Vagina (tissue), 2 donors: ENCODE measurements around the gene ZBTB7C. TPM values are rescaled to one million over a fixed set of nuclear protein-coding genes. Genes with fewer than 3 reads are reported as not detected.

ENCODE experiments used
- DNase-seq, 2 donors: peaks; one replicate each; pipeline ENCODE4 v3.0.0-alpha.2; 2017; ENCODE audit errors: extremely low spot score in 2 of 2
- H3K27ac ChIP-seq: fragments of 200-600 bp; sonication (generic); one replicate; pipeline ENCODE4 v1.5.1; 2019
- H3K27me3 ChIP-seq: fragments of 200-600 bp; sonication (generic); one replicate; pipeline ENCODE4 v1.5.1; 2019
- H3K36me3 ChIP-seq, 2 donors: fragments of 200-600 bp; sonication (generic); one replicate each; pipeline ENCODE4 v1.5.1; 2017 to 2019
- H3K4me1 ChIP-seq: fragments of 200-600 bp; sonication (generic); one replicate; pipeline ENCODE4 v1.5.1; 2019
- H3K4me3 ChIP-seq, 2 donors: fragments of 200-600 bp; sonication (generic); 1 replicate in 1 of 2; 2 replicates in 1 of 2; pipeline ENCODE4 v1.5.1; 2016 to 2019
- H3K9me3 ChIP-seq: fragments of 200-600 bp; sonication (generic); one replicate; pipeline ENCODE4 v1.5.1; 2019
- CTCF ChIP-seq, 3 experiments: fragments of 450-650 bp in 2 of 3; fragments of 200-600 bp in 1 of 3; sonication (generic) in 1 of 3; IDR thresholded peaks; one replicate each; pipeline ENCODE4 v1.5.1; 2017 to 2019; ENCODE audit warnings: antibody characterized with exemption in 3 of 3, mild to moderate bottlenecking in 2 of 3, moderate library complexity in 2 of 3
- POLR2A ChIP-seq, 2 donors: fragments of 450-650 bp; IDR thresholded peaks; one replicate each; pipeline ENCODE4 v1.6.1; 2017; ENCODE audit warnings: antibody characterized with exemption in 2 of 2, mild to moderate bottlenecking in 2 of 2, moderate library complexity in 2 of 2
- POLR2AphosphoS5 ChIP-seq, 2 donors: sonication (generic); formaldehyde crosslinking; IDR thresholded peaks; one replicate each; pipeline ENCODE4 v1.9.0; 2017; ENCODE audit warnings: antibody characterized with exemption in 2 of 2, mild to moderate bottlenecking in 2 of 2, low read depth in 1 of 2; ENCODE audit not compliant: insufficient read depth in 1 of 2
- intact Hi-C: fragments of 100-400 bp; cut with DNase I; formaldehyde crosslinking; loops from one replicate; pipeline ENCODE4 v1.15.1; 2023
- total RNA-seq: library from RNA; depleted of rRNA; stranded (reverse); fragments of >200 nt; gene quantifications from one replicate; pipeline ENCODE4 v1.2.3, GENCODE V29; 2016

ZBTB7C gene
- total RNA-seq, 1 donor from 2014 or later, result 40.5 TPM

- H3K4me3 ChIP-seq, result no peak overlapping the region
- H3K4me1 ChIP-seq, result peaks cover 12% of the 10 kb centered on the region
- no peaks in the 10 kb centered on the region for H3K9me3 ChIP-seq
- H3K27me3 ChIP-seq, result no peaks in the 10 kb centered on the region
- H3K27ac ChIP-seq, result no peak overlapping the region
- no peaks in the 10 kb centered on the region for H3K36me3 ChIP-seq
- intact Hi-C loops, result no loop called here
- peak in 1 of 2 donors; percentile 44 for DNase-seq
- TF ChIP-seq POLR2A (IDR thresholded peaks at IDR 0.05), result no peak
- no peak for TF ChIP-seq POLR2AphosphoS5 (IDR thresholded peaks at IDR 0.05; ENCODE audit: insufficient read depth in 1 of 2, low read depth in 1 of 2)
- no peak for TF ChIP-seq CTCF (IDR thresholded peaks at IDR 0.05)
Measured at GRCh38 chr18:48374423-48375149, 34.6 kb downstream of the ZBTB7C start.

- TF ChIP-seq POLR2A (IDR thresholded peaks at IDR 0.05) (no peak), CTCF (IDR thresholded peaks at IDR 0.05) (no peak), POLR2AphosphoS5 (IDR thresholded peaks at IDR 0.05; ENCODE audit: insufficient read depth in 1 of 2, low read depth in 1 of 2) (no peak)
- Histone ChIP-seq H3K9me3 (no peaks in the 10 kb centered on the region), H3K4me1 (peaks cover 12% of the 10 kb centered on the region), H3K4me3 (no peak overlapping the region), H3K36me3 (no peaks in the 10 kb centered on the region), H3K27ac (no peak overlapping the region), H3K27me3 (no peaks in the 10 kb centered on the region)
- peak in 1 of 2 donors; percentile 32 for DNase-seq
- intact Hi-C loops, result no loop called here
Measured at GRCh38 chr18:48371854-48372602, 37.2 kb downstream of the ZBTB7C start.

DNA sequence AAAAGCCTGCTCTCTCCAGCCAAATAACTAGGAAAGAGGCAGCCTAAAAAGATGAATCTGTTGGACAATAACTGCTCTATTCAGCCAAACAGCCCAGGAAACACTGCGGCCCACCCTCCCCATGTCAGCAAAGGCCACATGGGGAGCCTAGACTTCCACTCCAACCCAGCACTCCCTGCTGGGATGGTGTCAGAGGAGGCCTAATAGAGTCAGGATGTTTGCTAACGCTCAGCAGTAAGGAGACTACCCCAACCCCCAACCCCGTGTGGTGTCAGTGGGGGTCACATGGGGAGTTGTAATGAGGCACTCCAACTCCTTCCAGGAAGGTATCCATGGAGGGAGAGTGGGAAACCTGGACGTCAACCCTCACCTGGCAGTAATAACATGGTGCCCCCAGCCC, 41.6 kb downstream of the ZBTB7C start:
- Histone ChIP-seq H3K27me3 (no peaks in the 10 kb centered on the region), H3K36me3 (no peaks in the 10 kb centered on the region), H3K9me3 (no peaks in the 10 kb centered on the region), H3K27ac (no peak overlapping the region), H3K4me1 (no peaks in the 10 kb centered on the region), H3K4me3 (no peak overlapping the region)
- intact Hi-C loops, result no loop called here
- DNase-seq, result peak; percentile 49 to 65
- TF ChIP-seq POLR2A (IDR thresholded peaks at IDR 0.05), result no peak
- TF ChIP-seq POLR2AphosphoS5 (IDR thresholded peaks at IDR 0.05; ENCODE audit: insufficient read depth in 1 of 2, low read depth in 1 of 2), result no peak
- no peak for TF ChIP-seq CTCF (IDR thresholded peaks at IDR 0.05)

GRCh38 chr18:48365965-48366364, 43.2 kb downstream of the ZBTB7C start:
- intact Hi-C loops, result no loop called here
- H3K27me3 ChIP-seq, result no peaks in the 10 kb centered on the region
- H3K36me3 ChIP-seq, result no peaks in the 10 kb centered on the region
- H3K9me3 ChIP-seq, result no peaks in the 10 kb centered on the region
- H3K27ac ChIP-seq, result no peak overlapping the region
- TF ChIP-seq POLR2A (IDR thresholded peaks at IDR 0.05) (no peak), CTCF (IDR thresholded peaks at IDR 0.05) (no peak), POLR2AphosphoS5 (IDR thresholded peaks at IDR 0.05; ENCODE audit: insufficient read depth in 1 of 2, low read depth in 1 of 2) (no peak)
- DNase-seq, result no peak
- no peaks in the 10 kb centered on the region for H3K4me1 ChIP-seq
- H3K4me3 ChIP-seq, result no peak overlapping the region

GRCh38 chr18:48364146-48364545, 45.0 kb downstream of the ZBTB7C start:
- intact Hi-C loops, result no loop called here
- Histone ChIP-seq H3K27me3 (no peaks in the 10 kb centered on the region), H3K27ac (no peak overlapping the region), H3K36me3 (no peaks in the 10 kb centered on the region), H3K4me3 (no peak overlapping the region), H3K4me1 (no peaks in the 10 kb centered on the region), H3K9me3 (no peaks in the 10 kb centered on the region)
- peak; percentile 32 to 81 for DNase-seq
- TF ChIP-seq CTCF (IDR thresholded peaks at IDR 0.05) (no peak), POLR2AphosphoS5 (IDR thresholded peaks at IDR 0.05; ENCODE audit: insufficient read depth in 1 of 2, low read depth in 1 of 2) (no peak), POLR2A (IDR thresholded peaks at IDR 0.05) (no peak)
